GM18867 (cell line): ENCODE measurements around the gene XRN2.

Experiments
- ATAC-seq: cut with Tn5 transposase; IDR thresholded peaks from one replicate; pipeline ENCODE4 v1.9.1; 2021; ENCODE audit warnings: mild to moderate bottlenecking, moderate library complexity; ENCODE audit not compliant: unreplicated experiment

Gene XRN2

GRCh38 chr20:21291026-21291425 lies 12.1 kb upstream of the XRN2 start:
- ATAC-seq: no peak

- no peak for ATAC-seq
Observed at GRCh38 chr20:21294755-21295154, 8.4 kb upstream of the XRN2 start.

GRCh38 chr20:21301940-21302663 lies 1.0 kb upstream of the XRN2 start:
- ATAC-seq: no peak

GRCh38 chr20:21302664-21303060 lies 469 bp upstream of the XRN2 start:
- peak; percentile 35 for ATAC-seq

GRCh38 chr20:21303872-21304586 lies 898 bp downstream of the XRN2 start:
- peak; percentile 18 for ATAC-seq

GRCh38 chr20:21308340-21308739 lies 5.2 kb downstream of the XRN2 start:
- no peak for ATAC-seq

- ATAC-seq: no peak
Observed at GRCh38 chr20:21309678-21310467, 6.7 kb downstream of the XRN2 start.

GRCh38 chr20:21312813-21313474 lies 9.8 kb downstream of the XRN2 start:
- ATAC-seq: no peak

- peak; percentile 70 for ATAC-seq
Observed at GRCh38 chr20:21315138-21315537, 12.0 kb downstream of the XRN2 start.

- ATAC-seq: no peak
Observed at GRCh38 chr20:21322083-21322710, 19.1 kb downstream of the XRN2 start.

GRCh38 chr20:21322921-21323331 lies 19.8 kb downstream of the XRN2 start:
- ATAC-seq: no peak

- no peak for ATAC-seq
Observed at GRCh38 chr20:21323640-21324039, 20.5 kb downstream of the XRN2 start.

GRCh38 chr20:21324126-21324525 lies 21.0 kb downstream of the XRN2 start:
- no peak for ATAC-seq

GRCh38 chr20:21325296-21325695 lies 22.2 kb downstream of the XRN2 start:
- no peak for ATAC-seq

GRCh38 chr20:21326700-21327099 lies 23.6 kb downstream of the XRN2 start:
- no peak for ATAC-seq

- ATAC-seq: no peak
Observed at GRCh38 chr20:21336455-21337151, 33.5 kb downstream of the XRN2 start.

GRCh38 chr20:21338291-21338690 lies 35.2 kb downstream of the XRN2 start:
- no peak for ATAC-seq

- no peak for ATAC-seq
Observed at GRCh38 chr20:21339499-21339898, 36.4 kb downstream of the XRN2 start.

GRCh38 chr20:21340991-21341697 lies 38.0 kb downstream of the XRN2 start:
- ATAC-seq: no peak
